Effector memory CD8-positive, alpha-beta T cell (primary cell): ENCODE results near the gene ZNF649.

ENCODE experiments used
- ATAC-seq: fragments of 150-1000 bp; cut with Tn5 transposase; replicated peaks from 2 replicates; pipeline ENCODE4 v1.10.0; 2021; ENCODE audit warnings: mild to moderate bottlenecking, moderate library complexity
- DNase-seq, 3 experiments: peaks; one replicate each; pipeline ENCODE4 v3.0.0; 2021
- H3K27ac Mint-ChIP-seq, 2 donors: one replicate each; pipeline ENCODE4 v1.8.0; 2022; ENCODE audit warnings: mild to moderate bottlenecking in 2 of 2, mixed read lengths in 2 of 2, moderate library complexity in 2 of 2
- H3K27me3 Mint-ChIP-seq, 2 donors: one replicate each; pipeline ENCODE4 v1.8.0; 2022; ENCODE audit warnings: mixed read lengths in 2 of 2
- H3K36me3 Mint-ChIP-seq: one replicate; pipeline ENCODE4 v1.8.0; 2022; ENCODE audit warnings: mild to moderate bottlenecking, moderate library complexity, mixed read lengths; ENCODE audit not compliant: insufficient read depth
- H3K4me1 Mint-ChIP-seq, 2 donors: one replicate each; pipeline ENCODE4 v1.8.0; 2022; ENCODE audit warnings: low read depth in 2 of 2, mixed read lengths in 2 of 2
- H3K4me3 Mint-ChIP-seq, 2 donors: one replicate each; pipeline ENCODE4 v1.8.0; 2022; ENCODE audit warnings: mild to moderate bottlenecking in 2 of 2, mixed read lengths in 2 of 2, moderate library complexity in 2 of 2
- H3K9me3 Mint-ChIP-seq, 2 donors: one replicate each; pipeline ENCODE4 v1.8.0; 2022; ENCODE audit warnings: mixed read lengths in 2 of 2

Gene ZNF649

GRCh38 chr19:51861870-51862622 is 42.8 kb downstream of the ZNF649 start:
- H3K27ac Mint-ChIP-seq, result no peak overlapping the region
- no peaks in the 10 kb centered on the region for H3K4me1 Mint-ChIP-seq
- peaks cover 16 to 27% of the 10 kb centered on the region in 2 donors for H3K9me3 Mint-ChIP-seq
- peaks cover 1% of the 10 kb centered on the region for H3K36me3 Mint-ChIP-seq
- H3K27me3 Mint-ChIP-seq, result no peaks in the 10 kb centered on the region
- ATAC-seq, result no peak
- H3K4me3 Mint-ChIP-seq, result no peak overlapping the region
- no peak for DNase-seq
